ENCODE data around the gene LRRC8C. TPM values are rescaled to one million over a fixed set of nuclear protein-coding genes. Genes with fewer than 3 reads are reported as not detected.
A peak's percentile ranks its signal among the peaks of the same experiment; 100 is the strongest.

Gene LRRC8C
- total RNA-seq, 1 experiment from 2014 or later, result 4.4 TPM

- Mint-ChIP-seq H3K36me3 (ENCODE audit: insufficient read depth, unreplicated experiment) (no peaks in the 10 kb centered on the region), H3K9me3 (ENCODE audit: unreplicated experiment) (no peaks in the 10 kb centered on the region), H3K4me1 (ENCODE audit: insufficient read depth, unreplicated experiment) (peaks cover 21% of the 10 kb centered on the region), H3K4me3 (ENCODE audit: unreplicated experiment) (no peak overlapping the region), H3K27ac (ENCODE audit: low read depth, unreplicated experiment) (no peak overlapping the region), H3K27me3 (ENCODE audit: insufficient read depth, unreplicated experiment) (no peaks in the 10 kb centered on the region)
- POLR2A ChIA-PET, result interaction anchor here (0.7 kb wide), 1 partner anchor 12 kb away, joined by 4 read pairs; no protein-coding TSS in a partner anchor
- no peak for TF ChIP-seq CTCF (IDR thresholded peaks at IDR 0.05; ENCODE audit: unreplicated experiment)
- intact Hi-C loops (cut with micrococcal nuclease), result loop anchor here (5.0 kb wide), 1 partner anchor 52 kb away; no protein-coding TSS in a partner anchor
- DNase-seq (ENCODE audit: unreplicated experiment), result no peak
- CTCF ChIA-PET, result interaction anchor here (0.9 kb wide), 1 partner anchor 39 kb away, joined by 3 read pairs; no protein-coding TSS in a partner anchor
- no TSS peak for BruUV-seq (replicated peaks)
Observed at GRCh38 chr1:89670711-89671110, 37.8 kb downstream of the LRRC8C start.

GRCh38 chr1:89671775-89672488 lies 39.0 kb downstream of the LRRC8C start:
- no peaks in the 10 kb centered on the region for H3K9me3 Mint-ChIP-seq (ENCODE audit: unreplicated experiment)
- DNase-seq (ENCODE audit: unreplicated experiment), result peak; percentile 56
- ChIA-PET CTCF (interaction anchor here (0.6 to 1.3 kb wide), 2 partner anchors 91 to 167 kb away, joined by 3 read pairs; no protein-coding TSS in a partner anchor), POLR2A (interaction anchor here (0.6 to 0.8 kb wide), 2 partner anchors 59 to 1554 kb away, joined by 3 read pairs; no protein-coding TSS in a partner anchor)
- no peaks in the 10 kb centered on the region for H3K27me3 Mint-ChIP-seq (ENCODE audit: insufficient read depth, unreplicated experiment)
- BruUV-seq (replicated peaks), result no TSS peak
- no peak for TF ChIP-seq CTCF (IDR thresholded peaks at IDR 0.05; ENCODE audit: unreplicated experiment)
- no peak overlapping the region for H3K4me3 Mint-ChIP-seq (ENCODE audit: unreplicated experiment)
- intact Hi-C loops (cut with micrococcal nuclease), result loop anchor here (5.0 kb wide), 1 partner anchor 50 kb away; no protein-coding TSS in a partner anchor
- H3K27ac Mint-ChIP-seq (ENCODE audit: low read depth, unreplicated experiment), result peak overlapping the region; percentile 7
- H3K4me1 Mint-ChIP-seq (ENCODE audit: insufficient read depth, unreplicated experiment), result peaks cover 21% of the 10 kb centered on the region
- H3K36me3 Mint-ChIP-seq (ENCODE audit: insufficient read depth, unreplicated experiment), result no peaks in the 10 kb centered on the region

GRCh38 chr1:89672489-89673183 lies 39.7 kb downstream of the LRRC8C start:
- peak; percentile 9 for DNase-seq (ENCODE audit: unreplicated experiment)
- H3K36me3 Mint-ChIP-seq (ENCODE audit: insufficient read depth, unreplicated experiment), result no peaks in the 10 kb centered on the region
- H3K4me3 Mint-ChIP-seq (ENCODE audit: unreplicated experiment), result no peak overlapping the region
- intact Hi-C loops (cut with micrococcal nuclease), result loop anchor here (5.0 kb wide), 1 partner anchor 50 kb away; no protein-coding TSS in a partner anchor
- POLR2A ChIA-PET, result interaction anchor here (0.6 to 0.8 kb wide), 3 partner anchors 16 to 1553 kb away, joined by 3 to 4 read pairs (median 3); no protein-coding TSS in a partner anchor
- H3K4me1 Mint-ChIP-seq (ENCODE audit: insufficient read depth, unreplicated experiment), result peaks cover 21% of the 10 kb centered on the region
- no TSS peak for BruUV-seq (replicated peaks)
- CTCF ChIA-PET, result interaction anchor here (0.6 to 1.3 kb wide), 3 partner anchors 90 to 1680 kb away, joined by 3 read pairs; no protein-coding TSS in a partner anchor
- peak overlapping the region; percentile 21 for H3K27ac Mint-ChIP-seq (ENCODE audit: low read depth, unreplicated experiment)
- H3K27me3 Mint-ChIP-seq (ENCODE audit: insufficient read depth, unreplicated experiment), result no peaks in the 10 kb centered on the region
- TF ChIP-seq CTCF (IDR thresholded peaks at IDR 0.05; ENCODE audit: unreplicated experiment), result no peak
- no peaks in the 10 kb centered on the region for H3K9me3 Mint-ChIP-seq (ENCODE audit: unreplicated experiment)

GRCh38 chr1:89673251-89673650 lies 40.3 kb downstream of the LRRC8C start:
- intact Hi-C loops (cut with micrococcal nuclease), result loop anchor here (5.0 kb wide), 1 partner anchor 49 kb away; no protein-coding TSS in a partner anchor

More at GRCh38 chr1:89673251-89673650, 40.3 kb downstream of the LRRC8C start:
- Mint-ChIP-seq H3K27ac (ENCODE audit: low read depth, unreplicated experiment) (peak overlapping the region; percentile 21), H3K4me1 (ENCODE audit: insufficient read depth, unreplicated experiment) (peaks cover 21% of the 10 kb centered on the region), H3K4me3 (ENCODE audit: unreplicated experiment) (no peak overlapping the region), H3K27me3 (ENCODE audit: insufficient read depth, unreplicated experiment) (no peaks in the 10 kb centered on the region), H3K9me3 (ENCODE audit: unreplicated experiment) (no peaks in the 10 kb centered on the region), H3K36me3 (ENCODE audit: insufficient read depth, unreplicated experiment) (no peaks in the 10 kb centered on the region)
- peak; percentile 34 for DNase-seq (ENCODE audit: unreplicated experiment)
- no peak for TF ChIP-seq CTCF (IDR thresholded peaks at IDR 0.05; ENCODE audit: unreplicated experiment)
- POLR2A ChIA-PET, result interaction anchor here (0.7 to 0.8 kb wide), 2 partner anchors 17 to 1408 kb away, joined by 3 to 4 read pairs; no protein-coding TSS in a partner anchor
- CTCF ChIA-PET, result interaction anchor here (0.6 to 1.3 kb wide), 2 partner anchors 90 to 1679 kb away, joined by 3 read pairs; no protein-coding TSS in a partner anchor
- no TSS peak for BruUV-seq (replicated peaks)

Data from MCF 10A (cell line).